Activated naive CD8-positive, alpha-beta T cell treated with anti-CD3 and anti-CD28 coated beads, Interleukin-2, amount 50 U/mL, for 24 hours (primary cell): ENCODE data around the gene SIRPG.
"Not testable (repeated sequence)": the region's sequence is repeated elsewhere in the genome, so short reads cannot be mapped to it uniquely, and the experiment has no call there.

Experiments used
- ATAC-seq: fragments of 150-1000 bp; cut with Tn5 transposase; one replicate; pipeline ENCODE4 v1.10.0; 2021
- DNase-seq: peaks from one replicate; pipeline ENCODE4 v3.0.0; 2021
- H3K27ac Mint-ChIP-seq: one replicate; pipeline ENCODE4 v1.8.0; 2021; ENCODE audit warnings: mild to moderate bottlenecking, mixed read lengths
- H3K27me3 Mint-ChIP-seq: one replicate; pipeline ENCODE4 v1.8.0; 2021; ENCODE audit warnings: mixed read lengths
- H3K36me3 Mint-ChIP-seq: one replicate; pipeline ENCODE4 v1.8.0; 2021; ENCODE audit warnings: low read depth, mixed read lengths
- H3K4me1 Mint-ChIP-seq: one replicate; pipeline ENCODE4 v1.8.0; 2021; ENCODE audit warnings: mixed read lengths
- H3K4me3 Mint-ChIP-seq: one replicate; pipeline ENCODE4 v1.8.0; 2021; ENCODE audit warnings: mild to moderate bottlenecking, moderate library complexity, mixed read lengths
- H3K9me3 Mint-ChIP-seq: one replicate; pipeline ENCODE4 v1.8.0; 2021; ENCODE audit warnings: mixed read lengths

Gene SIRPG

DNA sequence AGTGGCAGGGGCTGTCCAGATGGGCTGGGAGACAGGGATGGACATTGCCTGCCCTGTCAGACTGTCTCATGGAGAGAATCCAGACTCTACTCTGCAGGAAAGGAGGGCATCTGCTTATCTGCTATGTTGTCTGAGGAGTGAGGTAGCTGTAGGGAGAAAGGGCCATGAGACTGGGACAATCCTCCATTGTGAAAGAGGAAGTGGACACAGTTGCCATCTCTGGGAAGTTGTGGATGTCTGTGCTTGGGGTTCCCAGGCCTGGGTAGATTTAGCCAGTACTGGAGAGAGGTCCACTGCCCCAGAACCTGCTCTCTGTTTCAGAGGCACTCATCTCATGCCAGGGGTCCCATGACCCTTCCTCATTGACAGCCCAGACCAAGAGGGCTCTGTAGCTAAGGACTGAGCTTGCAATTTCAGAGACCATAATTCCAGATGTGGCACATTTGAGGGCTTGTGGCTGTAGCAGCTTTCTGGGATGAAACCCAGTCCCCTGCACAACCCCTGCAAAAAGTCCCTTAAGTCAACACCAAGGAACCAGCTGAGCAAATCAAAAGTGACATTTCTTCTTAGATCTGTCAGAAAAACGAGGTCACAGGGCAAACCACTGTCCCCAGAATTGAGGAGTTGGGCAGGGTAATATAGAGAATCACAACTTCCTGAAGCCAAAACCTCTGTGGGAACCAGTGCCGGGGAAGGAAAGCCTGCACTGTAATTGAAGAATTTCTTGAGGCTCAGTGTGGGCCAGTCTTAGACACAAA is 4.1 kb upstream of the SIRPG start:
- no peak for ATAC-seq
- H3K4me1 Mint-ChIP-seq, result peaks cover 96% of the 10 kb centered on the region
- H3K27ac Mint-ChIP-seq, result peak overlapping the region; percentile 98
- no peak overlapping the region for H3K4me3 Mint-ChIP-seq
- H3K36me3 Mint-ChIP-seq, result peaks cover 7% of the 10 kb centered on the region
- H3K9me3 Mint-ChIP-seq, result no peaks in the 10 kb centered on the region
- H3K27me3 Mint-ChIP-seq, result no peaks in the 10 kb centered on the region
- no peak for DNase-seq

DNA sequence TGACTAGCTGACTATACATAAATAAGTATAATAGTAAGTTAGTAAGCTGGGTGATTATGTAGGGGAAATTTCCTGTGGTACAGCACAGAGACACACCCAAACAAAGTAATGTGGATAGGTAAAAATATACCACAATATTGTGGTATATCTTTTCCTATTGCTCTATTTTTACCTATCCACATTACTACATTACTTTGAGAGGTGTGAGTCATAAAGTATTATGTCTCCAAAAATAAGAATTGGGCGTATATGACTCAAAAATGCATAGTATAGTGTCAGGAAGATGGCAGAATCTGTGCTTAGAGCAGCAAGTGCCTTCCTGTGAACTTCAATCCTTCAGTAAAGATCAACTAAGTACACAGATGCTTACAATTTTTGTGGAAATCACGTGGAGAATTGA is 2.7 kb upstream of the SIRPG start:
- H3K27me3 Mint-ChIP-seq, result no peaks in the 10 kb centered on the region

GRCh38 chr20:1656844-1657243 is 735 bp downstream of the SIRPG start:
- no peak for DNase-seq
- peaks cover 23% of the 10 kb centered on the region for H3K36me3 Mint-ChIP-seq
- peaks cover 91% of the 10 kb centered on the region for H3K4me1 Mint-ChIP-seq
- peaks cover 16% of the 10 kb centered on the region for H3K9me3 Mint-ChIP-seq
- H3K27ac Mint-ChIP-seq, result peak overlapping the region; percentile 98
- ATAC-seq, result no peak
- no peaks in the 10 kb centered on the region for H3K27me3 Mint-ChIP-seq
- H3K4me3 Mint-ChIP-seq, result peak overlapping the region; percentile 86

More for the DNA sequence above, 2.7 kb upstream of the SIRPG start:
- Mint-ChIP-seq H3K4me3 (peak overlapping the region; percentile 9), H3K9me3 (no peaks in the 10 kb centered on the region), H3K36me3 (peaks cover 7% of the 10 kb centered on the region), H3K27ac (peak overlapping the region; percentile 98), H3K4me1 (peaks cover 92% of the 10 kb centered on the region)
- ATAC-seq (peak; percentile 78), DNase-seq (no peak)

DNA sequence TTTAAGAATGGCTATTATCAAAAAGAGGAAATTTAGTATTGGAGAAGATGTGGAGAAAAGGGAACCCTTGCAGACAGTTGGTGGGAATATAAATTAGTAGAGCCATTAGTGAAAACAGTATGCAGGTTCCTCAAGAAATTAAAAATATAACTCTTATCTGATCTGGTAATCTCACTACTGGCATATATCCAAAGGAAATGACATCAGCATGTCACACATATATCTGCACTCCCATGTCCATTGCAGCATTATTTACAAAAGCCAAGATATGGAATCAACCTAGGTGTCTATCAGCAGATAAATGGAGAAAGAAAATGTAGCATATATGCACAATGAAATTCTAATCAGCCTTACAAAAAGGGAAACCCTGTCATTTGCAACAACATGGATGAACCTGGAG is 2.6 kb downstream of the SIRPG start:
- DNase-seq, result no peak
- peaks cover 25% of the 10 kb centered on the region for H3K36me3 Mint-ChIP-seq
- H3K4me3 Mint-ChIP-seq, result peak overlapping the region; percentile 79
- no peaks in the 10 kb centered on the region for H3K27me3 Mint-ChIP-seq
- peaks cover 16% of the 10 kb centered on the region for H3K9me3 Mint-ChIP-seq
- H3K27ac Mint-ChIP-seq, result peak overlapping the region; percentile 80
- ATAC-seq, result no peak
- peaks cover 90% of the 10 kb centered on the region for H3K4me1 Mint-ChIP-seq

DNA sequence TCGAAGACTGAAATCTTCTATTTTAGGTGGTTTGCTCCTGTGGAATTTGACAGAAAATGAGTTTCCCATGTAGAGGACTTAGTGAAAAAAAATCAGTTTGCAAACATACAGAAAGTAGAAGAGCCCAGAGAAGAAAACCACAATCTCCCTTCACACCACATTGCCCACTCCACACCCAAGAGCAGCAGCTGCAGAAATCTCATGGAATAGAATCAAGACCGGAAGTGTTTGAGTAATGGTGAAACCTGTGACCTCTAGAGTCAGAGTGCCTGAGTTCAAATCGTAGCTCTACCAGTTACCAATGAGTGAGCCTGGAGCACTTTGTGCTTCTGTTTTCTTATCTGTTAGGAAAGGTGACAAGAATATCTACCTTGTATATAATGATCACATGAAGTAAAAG is 4.6 kb downstream of the SIRPG start:
- H3K27me3 Mint-ChIP-seq, result no peaks in the 10 kb centered on the region
- H3K36me3 Mint-ChIP-seq, result peaks cover 37% of the 10 kb centered on the region
- no peak for ATAC-seq
- DNase-seq, result no peak
- peak overlapping the region; percentile 80 for H3K27ac Mint-ChIP-seq
- H3K9me3 Mint-ChIP-seq, result peaks cover 16% of the 10 kb centered on the region
- H3K4me1 Mint-ChIP-seq, result peaks cover 84% of the 10 kb centered on the region
- peak overlapping the region; percentile 3 for H3K4me3 Mint-ChIP-seq

DNA sequence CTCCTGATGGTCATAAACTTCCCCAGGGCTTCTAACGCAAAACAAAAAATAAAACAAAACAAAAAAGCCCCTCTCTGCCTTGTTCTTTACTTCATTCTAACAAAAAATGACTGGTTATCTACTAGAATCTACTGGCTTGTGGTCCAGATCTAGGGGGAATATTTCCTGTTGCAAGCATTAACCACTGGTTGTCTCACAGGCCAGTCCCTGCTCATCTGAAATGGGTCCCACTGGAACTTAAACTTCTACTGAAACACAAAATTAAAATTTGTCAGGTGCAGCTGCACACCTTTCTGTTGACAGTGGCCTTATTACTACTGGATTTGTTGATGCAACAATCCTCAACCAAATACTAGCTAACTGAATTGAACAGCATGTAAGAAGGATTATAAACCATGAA is 5.5 kb downstream of the SIRPG start:
- no peaks in the 10 kb centered on the region for H3K27me3 Mint-ChIP-seq
- H3K27ac Mint-ChIP-seq, result peak overlapping the region; percentile 13
- peaks cover 84% of the 10 kb centered on the region for H3K4me1 Mint-ChIP-seq
- DNase-seq (no peak), ATAC-seq (no peak)
- H3K36me3 Mint-ChIP-seq, result peaks cover 45% of the 10 kb centered on the region
- H3K9me3 Mint-ChIP-seq, result peaks cover 16% of the 10 kb centered on the region
- no peak overlapping the region for H3K4me3 Mint-ChIP-seq

GRCh38 chr20:1651268-1652058 is 6.1 kb downstream of the SIRPG start:
- Mint-ChIP-seq H3K36me3 (peaks cover 48% of the 10 kb centered on the region), H3K27me3 (no peaks in the 10 kb centered on the region), H3K4me3 (no peak overlapping the region), H3K9me3 (peaks cover 16% of the 10 kb centered on the region), H3K4me1 (peaks cover 86% of the 10 kb centered on the region), H3K27ac (peak overlapping the region; percentile 72)
- DNase-seq (no peak), ATAC-seq (no peak)

DNA sequence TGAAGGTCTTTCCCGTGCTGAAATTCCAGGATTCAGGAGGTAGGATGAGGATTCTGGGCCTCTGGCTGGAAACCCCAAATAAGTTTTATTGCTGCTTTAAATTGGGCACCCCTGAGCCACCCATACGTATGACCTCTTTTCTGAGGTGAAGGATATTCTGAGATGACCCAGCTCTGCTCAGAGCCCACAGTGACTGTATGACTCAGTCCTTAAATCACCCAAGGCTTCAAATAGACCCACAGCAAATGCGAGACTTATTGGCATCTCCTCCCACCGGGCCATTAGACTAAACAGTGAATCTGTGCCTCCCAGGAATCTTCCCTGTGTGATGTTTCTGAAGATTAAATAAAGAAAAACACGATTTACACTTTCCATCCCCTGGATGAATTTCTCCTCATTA is 9.5 kb downstream of the SIRPG start:
- Mint-ChIP-seq H3K36me3 (peaks cover 40% of the 10 kb centered on the region), H3K4me3 (no peak overlapping the region), H3K4me1 (peaks cover 80% of the 10 kb centered on the region), H3K27me3 (no peaks in the 10 kb centered on the region), H3K9me3 (peaks cover under 1% of the 10 kb centered on the region), H3K27ac (peak overlapping the region; percentile 63)
- ATAC-seq (peak; percentile 65), DNase-seq (no peak)

- Mint-ChIP-seq H3K36me3 (peaks cover 35% of the 10 kb centered on the region), H3K4me1 (peaks cover 71% of the 10 kb centered on the region), H3K9me3 (no peaks in the 10 kb centered on the region), H3K27me3 (no peaks in the 10 kb centered on the region), H3K27ac (peak overlapping the region; percentile 92), H3K4me3 (peak overlapping the region; percentile 16)
- ATAC-seq (peak; percentile 83), DNase-seq (no peak)
Measured at GRCh38 chr20:1646975-1647431, 10.6 kb downstream of the SIRPG start.

- DNase-seq, result no peak
- Mint-ChIP-seq H3K27ac (peak overlapping the region; percentile 51), H3K4me3 (no peak overlapping the region), H3K27me3 (no peaks in the 10 kb centered on the region), H3K9me3 (no peaks in the 10 kb centered on the region), H3K36me3 (peaks cover 32% of the 10 kb centered on the region), H3K4me1 (peaks cover 53% of the 10 kb centered on the region)
- ATAC-seq, result no peak
Measured at GRCh38 chr20:1644101-1644962, 13.2 kb downstream of the SIRPG start.

- H3K27me3 Mint-ChIP-seq, DNase-seq, ATAC-seq, H3K27ac Mint-ChIP-seq, H3K9me3 Mint-ChIP-seq, H3K4me3 Mint-ChIP-seq: not testable (repeated sequence)
- peaks cover 32% of the 10 kb centered on the region for H3K4me1 Mint-ChIP-seq
- peaks cover 21% of the 10 kb centered on the region for H3K36me3 Mint-ChIP-seq
Measured at GRCh38 chr20:1638643-1639042, 18.9 kb downstream of the SIRPG start.

- ATAC-seq, result no peak
- H3K4me1 Mint-ChIP-seq, result peaks cover 39% of the 10 kb centered on the region
- peaks cover 23% of the 10 kb centered on the region for H3K36me3 Mint-ChIP-seq
- H3K4me3 Mint-ChIP-seq, result no peak overlapping the region
- no peaks in the 10 kb centered on the region for H3K27me3 Mint-ChIP-seq
- no peaks in the 10 kb centered on the region for H3K9me3 Mint-ChIP-seq
- DNase-seq, result no peak
- H3K27ac Mint-ChIP-seq, result no peak overlapping the region
Measured at GRCh38 chr20:1637755-1638154, 19.8 kb downstream of the SIRPG start.

DNA sequence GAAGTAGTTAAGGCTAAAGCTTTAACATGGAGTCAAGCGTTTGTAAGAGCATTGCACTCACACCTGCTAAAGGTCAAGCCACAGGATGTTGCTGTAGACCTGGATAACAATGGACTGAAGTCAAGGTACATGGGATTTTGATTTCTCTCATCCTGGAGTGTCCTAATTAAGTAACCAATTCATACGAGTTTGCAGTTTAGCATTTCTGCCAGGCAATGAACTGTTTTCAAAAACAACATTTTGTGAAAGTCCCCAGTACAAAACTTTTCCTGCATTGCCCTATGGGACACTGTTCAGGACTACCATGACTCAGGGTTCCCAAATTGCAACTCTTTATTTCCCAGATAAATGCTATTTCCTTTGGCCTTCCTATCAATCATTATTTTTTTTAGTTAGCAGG is 20.4 kb downstream of the SIRPG start:
- Mint-ChIP-seq H3K27me3 (no peaks in the 10 kb centered on the region), H3K4me1 (peaks cover 45% of the 10 kb centered on the region), H3K9me3 (no peaks in the 10 kb centered on the region), H3K36me3 (peaks cover 23% of the 10 kb centered on the region), H3K4me3 (no peak overlapping the region), H3K27ac (no peak overlapping the region)
- ATAC-seq (no peak), DNase-seq (no peak)

DNA sequence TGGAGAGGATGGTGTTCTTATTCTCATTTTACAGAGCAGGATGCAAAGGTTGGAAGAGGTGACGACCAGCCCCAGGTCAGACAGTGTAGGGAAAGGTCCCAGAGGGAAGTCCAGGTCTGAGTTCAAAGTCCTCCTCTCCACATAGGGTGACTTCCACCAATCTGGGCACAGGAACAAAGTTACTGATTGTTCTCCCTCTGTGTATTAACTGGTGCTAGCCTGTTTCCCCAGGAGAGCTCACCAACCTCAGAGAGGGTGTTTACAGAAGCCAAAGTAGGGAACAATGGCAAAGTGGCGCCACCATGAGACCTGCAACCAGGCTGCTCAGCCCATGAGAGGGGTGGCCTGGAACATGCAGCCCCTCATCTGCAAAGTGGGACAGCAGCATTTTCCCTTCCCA is 21.0 kb downstream of the SIRPG start:
- Mint-ChIP-seq H3K9me3 (no peaks in the 10 kb centered on the region), H3K4me3 (no peak overlapping the region), H3K27me3 (no peaks in the 10 kb centered on the region), H3K36me3 (peaks cover 26% of the 10 kb centered on the region), H3K27ac (peak overlapping the region; percentile 45), H3K4me1 (peaks cover 51% of the 10 kb centered on the region)
- no peak for ATAC-seq
- DNase-seq, result no peak
